ENCODE data around the gene EMC9.

Gene EMC9

GRCh38 chr14:24183014-24183481 is 41.7 kb upstream of the EMC9 start:
- no peak for DNase-seq
- Histone ChIP-seq H3K79me2 (ENCODE audit: control insufficient read depth, insufficient read depth, low read length) (peaks cover 11% of the 10 kb centered on the region), H3K23ac (ENCODE audit: low read length) (no peak overlapping the region), H3K27ac (ENCODE audit: low read depth, low read length) (no peak overlapping the region), H3K56ac (ENCODE audit: low read length) (no peak overlapping the region), H4K8ac (ENCODE audit: low read depth, low read length) (no peak overlapping the region), H3K9ac (ENCODE audit: low read length) (no peak overlapping the region), H2BK5ac (ENCODE audit: low read length) (no peak overlapping the region), H3K4me1 (ENCODE audit: control insufficient read depth, low read depth, low read length) (peaks cover 4% of the 10 kb centered on the region), H3K27me3 (ENCODE audit: insufficient read depth, low read length, poor library complexity) (no peaks in the 10 kb centered on the region), H4K5ac (ENCODE audit: low read length) (no peak overlapping the region), H2BK15ac (replicated peaks; ENCODE audit: low read depth) (no peak overlapping the region), H3K4me3 (ENCODE audit: low read length) (no peak overlapping the region), H3K4ac (ENCODE audit: low read depth, low read length) (no peak overlapping the region), H2AK5ac (ENCODE audit: low read length) (no peak overlapping the region), H3K79me1 (ENCODE audit: low read length) (peaks cover 12% of the 10 kb centered on the region), H3K36me3 (ENCODE audit: control insufficient read depth, insufficient read depth, low read length) (peaks cover 21% of the 10 kb centered on the region), H3K4me2 (ENCODE audit: low read length) (no peak overlapping the region), H2BK120ac (ENCODE audit: low read depth, low read length) (no peak overlapping the region), H3K18ac (ENCODE audit: low read length) (no peak overlapping the region)
- no CpG with 5 or more reads among the region's 15 CpGs for WGBS (ENCODE audit: extremely low coverage, insufficient coverage, low lambda C conversion rate)

GRCh38 chr14:24182110-24182882 is 40.9 kb upstream of the EMC9 start:
- Histone ChIP-seq H2BK120ac (ENCODE audit: low read depth, low read length) (no peak overlapping the region), H2BK15ac (replicated peaks; ENCODE audit: low read depth) (no peak overlapping the region), H3K79me1 (ENCODE audit: low read length) (peaks cover 5% of the 10 kb centered on the region), H3K79me2 (ENCODE audit: control insufficient read depth, insufficient read depth, low read length) (peaks cover 3% of the 10 kb centered on the region), H3K4me2 (ENCODE audit: low read length) (no peak overlapping the region), H3K9ac (ENCODE audit: low read length) (no peak overlapping the region), H3K23ac (ENCODE audit: low read length) (no peak overlapping the region), H3K4ac (ENCODE audit: low read depth, low read length) (no peak overlapping the region), H4K8ac (ENCODE audit: low read depth, low read length) (no peak overlapping the region), H4K5ac (ENCODE audit: low read length) (no peak overlapping the region), H3K27me3 (ENCODE audit: insufficient read depth, low read length, poor library complexity) (no peaks in the 10 kb centered on the region), H3K36me3 (ENCODE audit: control insufficient read depth, insufficient read depth, low read length) (peaks cover 21% of the 10 kb centered on the region), H3K27ac (ENCODE audit: low read depth, low read length) (no peak overlapping the region), H3K4me1 (ENCODE audit: control insufficient read depth, low read depth, low read length) (no peaks in the 10 kb centered on the region), H3K18ac (ENCODE audit: low read length) (no peak overlapping the region), H2BK5ac (ENCODE audit: low read length) (no peak overlapping the region), H3K56ac (ENCODE audit: low read length) (no peak overlapping the region), H2AK5ac (ENCODE audit: low read length) (no peak overlapping the region), H3K4me3 (ENCODE audit: low read length) (no peak overlapping the region)
- no peak for DNase-seq
- WGBS (ENCODE audit: extremely low coverage, insufficient coverage, low lambda C conversion rate), result no CpG with 5 or more reads among the region's 14 CpGs

- Histone ChIP-seq H3K4me1 (ENCODE audit: control insufficient read depth, low read depth, low read length) (no peaks in the 10 kb centered on the region), H3K27me3 (ENCODE audit: insufficient read depth, low read length, poor library complexity) (no peaks in the 10 kb centered on the region), H3K4me3 (ENCODE audit: low read length) (no peak overlapping the region), H3K36me3 (ENCODE audit: control insufficient read depth, insufficient read depth, low read length) (peaks cover 21% of the 10 kb centered on the region), H3K79me1 (ENCODE audit: low read length) (peaks cover 1% of the 10 kb centered on the region), H2BK120ac (ENCODE audit: low read depth, low read length) (no peak overlapping the region), H2BK5ac (ENCODE audit: low read length) (no peak overlapping the region), H3K79me2 (ENCODE audit: control insufficient read depth, insufficient read depth, low read length) (no peaks in the 10 kb centered on the region), H3K4me2 (ENCODE audit: low read length) (no peak overlapping the region), H3K27ac (ENCODE audit: low read depth, low read length) (no peak overlapping the region), H3K9ac (ENCODE audit: low read length) (no peak overlapping the region), H4K5ac (ENCODE audit: low read length) (no peak overlapping the region), H2BK15ac (replicated peaks; ENCODE audit: low read depth) (no peak overlapping the region), H3K4ac (ENCODE audit: low read depth, low read length) (no peak overlapping the region), H3K56ac (ENCODE audit: low read length) (no peak overlapping the region), H3K23ac (ENCODE audit: low read length) (no peak overlapping the region), H3K18ac (ENCODE audit: low read length) (no peak overlapping the region), H2AK5ac (ENCODE audit: low read length) (no peak overlapping the region), H4K8ac (ENCODE audit: low read depth, low read length) (no peak overlapping the region)
- DNase-seq, result no peak
- no CpG with 5 or more reads among the region's 19 CpGs for WGBS (ENCODE audit: extremely low coverage, insufficient coverage, low lambda C conversion rate)
These were observed 40.1 kb upstream of the EMC9 start for GRCh38 chr14:24181371-24182077.

- H3K4me3 ChIP-seq (ENCODE audit: low read length), result no peak overlapping the region
- H3K36me3 ChIP-seq (ENCODE audit: control insufficient read depth, insufficient read depth, low read length), result peaks cover 15% of the 10 kb centered on the region
- H3K27me3 ChIP-seq (ENCODE audit: insufficient read depth, low read length, poor library complexity), result no peaks in the 10 kb centered on the region
- H3K9ac ChIP-seq (ENCODE audit: low read length), result no peak overlapping the region
- no peaks in the 10 kb centered on the region for H3K4me1 ChIP-seq (ENCODE audit: control insufficient read depth, low read depth, low read length)
- H3K18ac ChIP-seq (ENCODE audit: low read length), result no peak overlapping the region
- no peak overlapping the region for H3K4me2 ChIP-seq (ENCODE audit: low read length)
- H3K23ac ChIP-seq (ENCODE audit: low read length), result no peak overlapping the region
- no peak overlapping the region for H3K4ac ChIP-seq (ENCODE audit: low read depth, low read length)
- no peak overlapping the region for H2BK120ac ChIP-seq (ENCODE audit: low read depth, low read length)
- WGBS (ENCODE audit: extremely low coverage, insufficient coverage, low lambda C conversion rate), result no CpG with 5 or more reads among the region's 18 CpGs
- DNase-seq, result no peak
- H2BK5ac ChIP-seq (ENCODE audit: low read length), result no peak overlapping the region
- no peak overlapping the region for H4K5ac ChIP-seq (ENCODE audit: low read length)
- H3K79me1 ChIP-seq (ENCODE audit: low read length), result no peaks in the 10 kb centered on the region
- no peaks in the 10 kb centered on the region for H3K79me2 ChIP-seq (ENCODE audit: control insufficient read depth, insufficient read depth, low read length)
- no peak overlapping the region for H3K56ac ChIP-seq (ENCODE audit: low read length)
- no peak overlapping the region for H2AK5ac ChIP-seq (ENCODE audit: low read length)
- no peak overlapping the region for H4K8ac ChIP-seq (ENCODE audit: low read depth, low read length)
- no peak overlapping the region for H2BK15ac ChIP-seq (replicated peaks; ENCODE audit: low read depth)
- no peak overlapping the region for H3K27ac ChIP-seq (ENCODE audit: low read depth, low read length)
These were observed 38.8 kb upstream of the EMC9 start for GRCh38 chr14:24179961-24180796.

GRCh38 chr14:24179294-24179960 is 38.0 kb upstream of the EMC9 start:
- peaks cover 12% of the 10 kb centered on the region for H3K36me3 ChIP-seq (ENCODE audit: control insufficient read depth, insufficient read depth, low read length)
- H3K56ac ChIP-seq (ENCODE audit: low read length), result no peak overlapping the region
- no CpG with 5 or more reads among the region's 14 CpGs for WGBS (ENCODE audit: extremely low coverage, insufficient coverage, low lambda C conversion rate)
- H2BK15ac ChIP-seq (replicated peaks; ENCODE audit: low read depth), result no peak overlapping the region
- no peaks in the 10 kb centered on the region for H3K4me1 ChIP-seq (ENCODE audit: control insufficient read depth, low read depth, low read length)
- no peaks in the 10 kb centered on the region for H3K27me3 ChIP-seq (ENCODE audit: insufficient read depth, low read length, poor library complexity)
- no peaks in the 10 kb centered on the region for H3K79me1 ChIP-seq (ENCODE audit: low read length)
- H2AK5ac ChIP-seq (ENCODE audit: low read length), result no peak overlapping the region
- H3K27ac ChIP-seq (ENCODE audit: low read depth, low read length), result no peak overlapping the region
- no peak overlapping the region for H3K4me2 ChIP-seq (ENCODE audit: low read length)
- H4K8ac ChIP-seq (ENCODE audit: low read depth, low read length), result no peak overlapping the region
- no peaks in the 10 kb centered on the region for H3K79me2 ChIP-seq (ENCODE audit: control insufficient read depth, insufficient read depth, low read length)
- H3K18ac ChIP-seq (ENCODE audit: low read length), result no peak overlapping the region
- H4K5ac ChIP-seq (ENCODE audit: low read length), result no peak overlapping the region
- H3K4me3 ChIP-seq (ENCODE audit: low read length), result no peak overlapping the region
- no peak for DNase-seq
- H2BK120ac ChIP-seq (ENCODE audit: low read depth, low read length), result no peak overlapping the region
- H3K9ac ChIP-seq (ENCODE audit: low read length), result no peak overlapping the region
- H3K4ac ChIP-seq (ENCODE audit: low read depth, low read length), result no peak overlapping the region
- no peak overlapping the region for H3K23ac ChIP-seq (ENCODE audit: low read length)
- H2BK5ac ChIP-seq (ENCODE audit: low read length), result no peak overlapping the region

Measured in mesendoderm (in vitro differentiated cells).